Naive B cell (primary cell): ENCODE results near the gene TAP1. TPM values are rescaled to one million over a fixed set of nuclear protein-coding genes. Genes with fewer than 3 reads are reported as not detected.
A peak's percentile ranks its signal among the peaks of the same experiment; 100 is the strongest.

Source experiments
- ATAC-seq, 2 donors: fragments of 150-1000 bp; cut with Tn5 transposase; 2 replicates each; pipeline ENCODE4 v1.10.0; 2021; ENCODE audit warnings: low read depth in 2 of 2, mild to moderate bottlenecking in 2 of 2, moderate library complexity in 2 of 2
- DNase-seq: peaks from one replicate; pipeline ENCODE4 v3.0.0; 2022
- H3K27ac Mint-ChIP-seq, 6 donors: one replicate each; pipeline ENCODE4 v1.8.0; 2020 to 2022; ENCODE audit warnings: mild to moderate bottlenecking in 6 of 6, mixed read lengths in 6 of 6, moderate library complexity in 5 of 6, inconsistent platforms in 2 of 6
- H3K27me3 Mint-ChIP-seq, 3 donors: one replicate each; pipeline ENCODE4 v1.8.0; 2021 to 2022; ENCODE audit warnings: mixed read lengths in 3 of 3, mild to moderate bottlenecking in 1 of 3
- H3K36me3 Mint-ChIP-seq, 2 donors: one replicate each; pipeline ENCODE4 v1.8.0; 2020 to 2022; ENCODE audit warnings: mixed read lengths in 2 of 2, inconsistent platforms in 1 of 2, mild to moderate bottlenecking in 1 of 2
- H3K4me1 Mint-ChIP-seq, 3 donors: one replicate each; pipeline ENCODE4 v1.8.0; 2020 to 2022; ENCODE audit warnings: mixed read lengths in 3 of 3, inconsistent platforms in 1 of 3, mild to moderate bottlenecking in 1 of 3, moderate library complexity in 1 of 3
- H3K4me3 Mint-ChIP-seq, 8 donors: one replicate each; pipeline ENCODE4 v1.8.0; 2020 to 2022; ENCODE audit warnings: mild to moderate bottlenecking in 8 of 8, mixed read lengths in 8 of 8, moderate library complexity in 8 of 8, inconsistent platforms in 2 of 8
- H3K9me3 Mint-ChIP-seq, 7 donors: one replicate each; pipeline ENCODE4 v1.8.0; 2020 to 2022; ENCODE audit warnings: mixed read lengths in 7 of 7, mild to moderate bottlenecking in 5 of 7, inconsistent platforms in 2 of 7, moderate library complexity in 1 of 7
- polyA plus RNA-seq, 6 donors: library from polyadenylated mRNA; unstranded; fragments of 300-500 nt; fragmentation: Illumina TruSeq; gene quantifications; one replicate each; pipeline ENCODE4 v1.2.3, GENCODE V29; 2021; ENCODE audit warnings: low read depth in 6 of 6

Gene TAP1
- polyA plus RNA-seq, 6 donors from 2014 or later = 106 to 215 (median 145) TPM

DNA sequence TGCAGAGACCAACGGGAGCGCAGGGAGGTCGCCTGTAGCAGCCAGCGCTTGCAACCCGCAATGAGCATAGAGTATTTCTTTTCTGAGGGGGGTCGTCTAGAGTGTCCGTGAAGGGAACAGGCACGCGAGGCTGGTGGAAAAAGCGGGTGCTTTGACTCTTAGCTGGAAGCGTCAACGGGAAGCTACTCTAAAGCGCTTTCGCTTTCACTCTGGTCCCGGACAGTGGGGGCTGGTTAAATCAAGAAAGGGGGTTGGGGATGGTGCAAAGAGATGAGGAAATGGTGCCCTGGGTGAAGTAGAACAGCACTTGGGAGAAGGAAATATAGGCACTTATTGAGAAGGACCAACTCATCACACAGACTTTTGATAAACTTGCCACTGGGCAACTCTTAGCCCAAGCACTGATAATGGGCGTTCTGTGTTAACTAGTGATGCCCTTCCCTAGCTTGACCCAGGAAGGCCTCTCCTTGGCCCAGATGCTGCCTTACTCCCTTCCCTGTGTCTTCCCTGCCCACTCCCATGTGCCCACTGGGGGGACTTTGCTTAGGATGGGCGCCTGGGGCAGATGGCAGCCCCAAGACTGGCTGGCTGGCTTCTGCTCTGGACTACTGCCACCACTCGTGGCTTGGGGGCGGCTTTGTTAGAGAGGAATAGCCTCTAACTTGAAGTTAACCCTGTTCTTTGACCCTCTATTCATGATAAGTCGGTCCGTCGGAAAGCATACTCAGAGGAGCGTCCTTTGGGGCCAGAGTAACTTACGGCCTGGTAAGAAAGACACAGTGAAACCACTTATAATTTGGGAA, 1.1 kb upstream of the TAP1 start:
- peak; percentile 25 to 30 for ATAC-seq
- Mint-ChIP-seq H3K4me1 (peaks cover 60 to 80% (median 77%) of the 10 kb centered on the region in 3 donors), H3K27me3 (no peaks in the 10 kb centered on the region), H3K27ac (peak overlapping the region; percentile 97 to 100 (median 100)), H3K9me3 (no peaks in the 10 kb centered on the region), H3K4me3 (peak overlapping the region; percentile 93 to 100 (median 100)), H3K36me3 (peaks cover 39 to 54% of the 10 kb centered on the region in 2 donors)
- peak; percentile 52 for DNase-seq

DNA sequence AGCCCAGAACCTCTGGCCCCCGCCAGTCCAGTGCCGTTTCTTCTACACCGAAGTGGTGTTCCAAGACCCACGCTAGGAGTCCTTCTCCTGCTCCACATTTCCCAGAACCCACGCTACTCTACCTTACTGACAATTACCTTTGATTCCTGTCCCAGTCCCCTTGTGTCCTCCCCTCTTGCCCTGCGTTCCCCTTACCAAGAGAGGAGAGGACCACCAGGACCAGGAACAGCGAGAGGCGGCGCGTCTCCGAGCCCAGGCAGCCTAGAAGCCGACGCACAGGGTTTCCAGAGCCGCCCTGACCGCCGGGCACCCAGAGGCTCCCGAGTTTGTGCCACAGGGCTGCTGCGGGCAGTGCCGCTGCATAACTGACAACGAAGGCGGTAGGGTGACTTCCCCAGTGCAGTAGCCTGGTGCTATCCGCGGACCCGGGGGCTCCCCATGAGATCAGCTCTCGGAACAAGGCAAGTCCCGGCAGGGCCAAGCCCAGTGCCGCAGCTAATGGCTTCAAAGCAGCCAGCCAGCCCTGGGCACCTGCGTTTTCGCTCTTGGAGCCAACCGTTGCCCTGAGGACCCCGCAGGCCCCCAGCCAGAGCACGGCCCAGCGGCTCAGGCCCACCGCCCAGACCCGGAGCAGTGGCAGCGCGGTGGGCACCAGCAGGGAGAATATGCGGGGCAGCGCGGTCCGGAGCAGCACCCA, 512 bp downstream of the TAP1 start:
- DNase-seq (peak; percentile 57), ATAC-seq (peak; percentile 44 to 55)
- Mint-ChIP-seq H3K9me3 (peaks cover 0 to 4% (median 0%) of the 10 kb centered on the region in 7 donors), H3K27ac (peak overlapping the region; percentile 95 to 100 (median 98)), H3K36me3 (peaks cover 38 to 60% of the 10 kb centered on the region in 2 donors), H3K4me1 (peaks cover 68 to 80% (median 80%) of the 10 kb centered on the region in 3 donors), H3K27me3 (no peaks in the 10 kb centered on the region), H3K4me3 (peak overlapping the region; percentile 93 to 100 (median 100))

DNA sequence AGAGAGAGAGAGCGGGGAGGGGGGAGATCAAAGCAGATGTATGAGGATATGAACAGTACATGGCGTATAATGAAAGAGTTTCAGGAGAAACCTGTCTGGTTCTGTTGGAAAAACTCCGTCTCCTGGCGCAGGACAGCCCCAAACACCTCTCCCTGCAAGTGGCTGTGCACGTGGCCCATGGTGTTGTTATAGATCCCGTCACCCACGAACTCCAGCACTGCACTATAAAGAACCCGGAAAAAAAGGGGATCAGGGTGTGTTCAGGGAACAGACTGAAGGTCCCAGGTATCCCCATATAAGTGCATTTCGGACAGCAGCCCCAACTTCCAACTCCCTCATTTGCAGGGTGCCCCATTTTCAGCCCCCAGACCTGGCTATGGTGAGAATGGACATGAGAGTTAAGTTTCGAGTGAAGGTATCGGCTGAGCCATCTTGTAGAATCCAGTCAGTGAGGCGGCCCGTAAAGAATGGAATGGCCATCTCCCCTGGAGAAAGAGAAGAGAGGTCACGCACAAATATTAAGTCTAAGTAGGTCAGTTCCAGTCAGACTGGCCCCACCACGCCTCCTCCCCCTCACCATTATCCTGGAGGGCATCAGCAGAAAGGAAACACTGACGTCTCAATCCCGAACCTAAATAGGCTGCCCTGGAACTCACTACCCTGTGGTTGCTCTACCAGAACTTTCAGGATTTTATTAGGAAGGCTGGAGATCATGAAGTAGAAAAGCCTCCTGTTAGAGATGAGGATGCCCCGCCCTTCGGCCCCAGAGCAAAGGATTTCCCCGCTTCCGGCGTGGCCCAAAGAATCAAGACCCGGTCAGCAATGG, 1.3 kb downstream of the TAP1 start:
- Mint-ChIP-seq H3K4me1 (peaks cover 70 to 80% (median 80%) of the 10 kb centered on the region in 3 donors), H3K4me3 (peak overlapping the region; percentile 93 to 100 (median 100)), H3K27ac (peak overlapping the region; percentile 95 to 100 (median 98)), H3K9me3 (peaks cover 0 to 8% (median 0%) of the 10 kb centered on the region in 7 donors), H3K36me3 (peaks cover 42 to 60% of the 10 kb centered on the region in 2 donors), H3K27me3 (no peaks in the 10 kb centered on the region)
- no peak for ATAC-seq
- no peak for DNase-seq

DNA sequence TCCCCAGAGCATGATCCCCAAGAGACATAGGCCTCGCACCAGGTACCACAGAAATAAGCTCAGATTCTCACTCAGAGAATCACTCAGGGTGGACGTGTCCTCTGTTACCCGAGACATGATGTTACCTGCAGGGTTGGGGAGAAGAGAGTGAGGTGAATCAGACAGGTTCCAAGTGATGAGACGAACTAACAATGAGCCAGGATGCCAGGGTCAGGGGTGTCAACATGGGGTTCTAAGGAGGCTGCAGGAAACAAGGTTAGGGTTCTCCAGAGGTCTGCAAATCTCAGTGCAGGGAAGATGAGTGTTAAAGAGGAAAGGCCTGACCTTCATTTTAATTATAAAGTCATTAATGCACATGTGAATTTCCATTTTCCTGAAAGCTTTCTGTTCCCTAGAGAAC, 2.5 kb downstream of the TAP1 start:
- peaks cover 74 to 86% (median 84%) of the 10 kb centered on the region in 3 donors for H3K4me1 Mint-ChIP-seq
- H3K4me3 Mint-ChIP-seq = peak overlapping the region in 7 of 8 donors; percentile 55 to 100 (median 96)
- H3K36me3 Mint-ChIP-seq = peaks cover 45 to 64% of the 10 kb centered on the region in 2 donors
- peaks cover 0 to 8% (median 0%) of the 10 kb centered on the region in 7 donors for H3K9me3 Mint-ChIP-seq
- DNase-seq = no peak
- no peak for ATAC-seq
- peak overlapping the region in 3 of 6 donors; percentile 12 to 100 (median 97) for H3K27ac Mint-ChIP-seq
- H3K27me3 Mint-ChIP-seq = no peaks in the 10 kb centered on the region

DNA sequence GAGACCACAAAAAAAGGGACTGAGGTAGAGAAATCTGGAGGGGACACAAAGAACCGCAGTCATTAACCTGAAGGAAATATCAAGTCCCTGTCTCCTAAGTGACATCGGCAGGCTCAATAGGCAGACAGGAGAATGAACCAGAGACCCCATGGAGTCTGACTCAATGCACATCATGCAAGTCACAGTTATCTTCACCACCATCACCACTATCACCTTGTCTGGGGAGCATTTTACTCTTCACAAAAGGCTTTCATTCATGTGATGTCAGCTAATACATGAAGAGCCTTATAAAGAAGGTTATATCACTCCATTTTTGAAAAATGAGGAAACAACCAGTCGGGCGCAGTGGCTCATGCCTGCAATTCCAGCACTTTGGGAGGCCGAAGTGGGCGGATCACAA, 4.4 kb downstream of the TAP1 start:
- peak overlapping the region in 3 of 6 donors; percentile 60 to 100 (median 79) for H3K27ac Mint-ChIP-seq
- peaks cover 78 to 81% (median 79%) of the 10 kb centered on the region in 3 donors for H3K4me1 Mint-ChIP-seq
- H3K4me3 Mint-ChIP-seq = peak overlapping the region in 3 of 8 donors; percentile 8 to 99 (median 15)
- ATAC-seq (no peak), DNase-seq (no peak)
- H3K27me3 Mint-ChIP-seq = no peaks in the 10 kb centered on the region
- H3K9me3 Mint-ChIP-seq = peaks cover 0 to 8% (median 0%) of the 10 kb centered on the region in 7 donors
- peaks cover 60 to 68% of the 10 kb centered on the region in 2 donors for H3K36me3 Mint-ChIP-seq

DNA sequence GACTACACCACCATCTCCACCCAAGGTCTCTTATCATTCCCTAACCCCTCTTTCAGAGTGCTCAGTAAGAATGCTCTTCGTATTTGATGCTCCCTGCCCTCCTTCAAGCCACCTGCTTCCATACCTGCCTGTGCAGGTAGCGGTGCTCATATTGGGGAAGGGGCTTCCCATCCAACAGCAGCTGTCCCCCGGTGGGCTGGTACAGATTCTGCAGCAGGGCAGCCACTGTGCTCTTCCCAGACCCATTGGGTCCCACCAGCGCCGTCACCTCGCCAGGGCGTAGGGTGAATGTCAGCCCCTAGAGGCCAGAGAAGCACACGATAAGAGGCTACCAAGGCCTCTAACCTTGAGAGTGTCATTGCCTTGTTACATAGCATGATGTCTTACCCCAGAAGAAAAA, 5.7 kb downstream of the TAP1 start:
- H3K9me3 Mint-ChIP-seq = peaks cover 0 to 8% (median 0%) of the 10 kb centered on the region in 7 donors
- DNase-seq = no peak
- no peak for ATAC-seq
- peak overlapping the region; percentile 31 to 100 (median 81) for H3K27ac Mint-ChIP-seq
- peak overlapping the region; percentile 44 to 100 (median 98) for H3K4me3 Mint-ChIP-seq
- H3K36me3 Mint-ChIP-seq = peaks cover 65 to 75% of the 10 kb centered on the region in 2 donors
- H3K4me1 Mint-ChIP-seq = peaks cover 84 to 88% (median 87%) of the 10 kb centered on the region in 3 donors
- no peaks in the 10 kb centered on the region for H3K27me3 Mint-ChIP-seq

DNA sequence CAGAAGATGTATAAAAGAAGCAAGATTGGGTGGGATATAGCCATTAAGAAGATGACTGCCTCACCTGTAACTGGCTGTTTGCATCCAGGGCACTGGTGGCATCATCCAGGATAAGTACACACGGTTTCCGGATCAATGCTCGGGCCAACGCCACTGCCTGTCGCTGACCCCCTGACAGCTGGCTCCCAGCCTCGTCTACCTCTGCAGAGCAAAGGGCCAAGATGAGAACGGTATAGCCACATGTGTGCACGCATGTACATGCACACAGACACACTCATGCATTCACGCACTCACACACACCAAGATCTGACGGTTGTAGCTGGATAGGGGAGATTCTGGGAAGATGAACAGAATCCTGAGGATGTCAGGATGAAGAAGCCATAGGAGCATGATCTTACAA, 6.5 kb downstream of the TAP1 start:
- H3K4me1 Mint-ChIP-seq = peaks cover 84 to 87% (median 86%) of the 10 kb centered on the region in 3 donors
- ATAC-seq (no peak), DNase-seq (no peak)
- peaks cover 0 to 8% (median 0%) of the 10 kb centered on the region in 7 donors for H3K9me3 Mint-ChIP-seq
- H3K27ac Mint-ChIP-seq = peak overlapping the region in 4 of 6 donors; percentile 42 to 100 (median 81)
- H3K27me3 Mint-ChIP-seq = no peaks in the 10 kb centered on the region
- H3K4me3 Mint-ChIP-seq = peak overlapping the region; percentile 54 to 100 (median 98)
- H3K36me3 Mint-ChIP-seq = peaks cover 69 to 74% of the 10 kb centered on the region in 2 donors

DNA sequence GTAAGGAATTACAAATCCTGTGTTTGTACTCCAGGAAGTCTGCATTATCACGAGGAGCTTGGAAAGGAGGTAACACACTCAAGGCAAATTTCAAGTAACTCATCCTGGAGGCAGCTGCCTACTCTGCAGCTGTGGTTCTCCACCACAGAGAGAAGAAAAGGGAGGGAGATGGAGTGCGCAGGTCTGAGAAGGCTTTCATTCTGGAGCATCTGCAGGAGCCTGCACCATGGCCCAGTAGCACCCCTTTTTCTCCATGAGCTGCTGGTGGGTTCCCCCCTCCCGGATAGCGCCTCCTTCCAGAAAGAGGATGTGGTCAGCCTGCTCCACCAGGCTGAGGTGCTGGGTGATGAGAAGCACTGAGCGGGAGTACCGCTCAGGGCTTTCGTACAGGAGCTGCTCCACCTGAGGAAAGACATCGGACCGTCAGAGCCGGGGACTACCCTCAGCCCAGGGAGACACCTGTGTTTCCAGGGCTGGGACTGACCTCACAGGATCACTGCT, 8.1 kb downstream of the TAP1 start:
- H3K36me3 Mint-ChIP-seq = peaks cover 59 to 72% of the 10 kb centered on the region in 2 donors
- DNase-seq = peak; percentile 37
- peak overlapping the region; percentile 97 to 100 (median 99) for H3K4me3 Mint-ChIP-seq
- peak overlapping the region; percentile 100 for H3K27ac Mint-ChIP-seq
- no peak for ATAC-seq
- no peaks in the 10 kb centered on the region for H3K27me3 Mint-ChIP-seq
- peaks cover 84 to 87% (median 86%) of the 10 kb centered on the region in 3 donors for H3K4me1 Mint-ChIP-seq
- peaks cover 0 to 8% (median 0%) of the 10 kb centered on the region in 7 donors for H3K9me3 Mint-ChIP-seq

DNA sequence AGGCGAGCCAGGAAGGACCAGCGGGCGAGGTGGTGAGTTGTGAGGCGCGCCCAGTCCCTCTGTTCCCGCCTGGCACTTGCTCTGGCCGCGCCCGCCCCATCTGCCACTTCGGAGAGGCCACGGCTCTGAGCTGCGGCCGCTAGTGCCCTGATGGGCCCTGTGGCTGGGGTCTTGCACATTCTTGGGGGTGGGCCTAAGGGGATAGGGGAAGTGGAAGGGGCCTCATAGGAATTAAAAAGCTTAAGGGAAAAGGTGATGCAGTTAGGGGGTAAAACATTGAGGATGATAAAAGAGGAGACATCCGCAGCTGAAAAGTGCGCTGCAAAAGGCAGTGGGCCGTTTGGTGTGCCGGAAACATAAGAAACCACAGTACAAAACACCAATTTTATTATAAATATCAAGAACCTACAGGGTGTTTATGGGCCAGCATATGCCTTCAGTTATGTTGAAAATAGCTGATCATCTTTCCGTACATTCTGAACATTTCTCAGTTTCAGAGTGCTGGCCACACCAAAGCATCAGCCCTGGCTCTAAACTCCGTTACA, 8.6 kb downstream of the TAP1 start:
- peaks cover 84 to 87% (median 86%) of the 10 kb centered on the region in 3 donors for H3K4me1 Mint-ChIP-seq
- H3K9me3 Mint-ChIP-seq = peaks cover 0 to 8% (median 0%) of the 10 kb centered on the region in 7 donors
- ATAC-seq (peak in 1 of 2 donors; percentile 3), DNase-seq (no peak)
- H3K36me3 Mint-ChIP-seq = peaks cover 56 to 72% of the 10 kb centered on the region in 2 donors
- peak overlapping the region; percentile 97 to 100 (median 99) for H3K4me3 Mint-ChIP-seq
- H3K27ac Mint-ChIP-seq = peak overlapping the region; percentile 100
- no peaks in the 10 kb centered on the region for H3K27me3 Mint-ChIP-seq

DNA sequence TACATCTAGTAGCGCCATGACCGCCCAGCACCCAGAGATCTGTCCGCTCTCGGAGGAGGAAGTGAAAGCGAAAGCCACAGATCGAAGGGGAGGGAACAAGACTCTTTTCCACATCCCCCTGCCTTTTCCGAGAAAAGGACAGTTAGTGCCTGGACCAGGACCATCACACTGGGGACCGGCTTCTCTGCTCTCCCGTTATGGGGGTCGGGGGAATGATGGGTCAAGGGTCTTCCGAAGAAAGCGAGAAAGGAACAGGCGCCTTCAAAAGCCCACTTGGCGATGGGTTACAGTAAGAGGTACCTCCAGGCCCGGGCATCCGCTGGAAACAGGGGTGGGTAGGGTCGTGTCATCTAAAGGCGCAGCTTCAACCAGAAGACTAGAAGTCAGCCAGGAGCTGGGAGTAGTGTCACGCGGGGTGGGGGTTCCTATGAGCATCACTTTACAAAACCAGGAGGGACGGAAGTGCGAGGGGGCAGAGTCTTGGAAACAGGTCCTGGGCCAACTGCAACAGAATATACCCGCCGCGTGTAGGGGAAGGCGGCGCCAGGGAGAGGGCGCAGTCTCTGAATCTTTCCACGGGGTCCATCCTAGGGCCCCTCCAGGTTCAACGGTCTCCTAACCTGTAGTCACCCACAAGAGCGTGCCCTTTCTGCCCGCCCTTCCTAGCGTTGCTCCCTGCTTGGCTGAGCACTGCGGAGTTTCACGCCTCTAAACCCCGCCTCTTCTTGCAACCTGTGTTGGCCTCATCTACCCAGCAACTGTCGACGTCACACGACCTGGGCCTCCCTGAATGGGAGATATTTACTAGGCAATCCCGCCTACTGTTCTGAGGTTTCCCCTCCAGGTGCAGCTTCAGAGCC, 9.3 kb downstream of the TAP1 start, which contains the start of gene PSMB8:
Gene PSMB8 (minus strand): TSS at position 69 of the 860 bp plus-strand sequence. CDS start 51 bp downstream, at position 18.
- peak; percentile 83 for ATAC-seq
- Mint-ChIP-seq H3K4me1 (peaks cover 83 to 84% (median 84%) of the 10 kb centered on the region in 3 donors), H3K36me3 (peaks cover 56 to 70% of the 10 kb centered on the region in 2 donors)

DNA sequence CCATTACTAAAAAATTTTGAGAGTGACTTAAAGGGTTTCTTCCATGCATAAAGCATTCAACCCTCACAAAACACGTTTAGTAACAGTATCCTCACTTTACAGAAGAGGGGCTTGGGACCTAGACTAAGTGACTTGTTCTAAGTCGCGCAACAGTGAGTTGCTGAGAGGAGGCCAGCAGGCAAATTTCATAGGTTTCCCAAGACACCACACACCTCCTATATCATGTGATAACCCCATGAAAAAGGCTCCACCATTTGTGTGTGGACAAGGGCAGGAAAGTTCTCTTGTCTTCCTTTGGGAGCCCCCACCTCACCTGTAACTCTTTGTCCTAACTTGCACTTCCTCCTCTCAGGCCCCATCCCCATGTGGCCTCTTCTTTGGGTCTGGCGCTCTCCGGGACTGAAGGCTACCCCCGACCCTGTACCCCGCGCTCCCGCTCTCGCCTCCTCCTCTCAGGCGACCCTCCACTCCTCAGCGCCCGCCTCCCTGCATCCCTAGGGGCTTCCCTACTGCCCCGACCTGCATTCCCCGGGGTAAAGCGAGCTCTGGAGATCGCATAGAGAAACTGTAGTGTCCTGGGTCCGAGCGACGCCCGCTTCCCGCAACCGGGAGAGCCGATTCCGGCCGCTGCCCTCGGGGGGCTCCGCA, 10.0 kb downstream of the TAP1 start:
- Mint-ChIP-seq H3K4me3 (peak overlapping the region; percentile 97 to 100 (median 99)), H3K9me3 (peaks cover 0 to 8% (median 0%) of the 10 kb centered on the region in 7 donors), H3K36me3 (peaks cover 53 to 63% of the 10 kb centered on the region in 2 donors), H3K4me1 (peaks cover 75 to 81% (median 81%) of the 10 kb centered on the region in 3 donors), H3K27me3 (no peaks in the 10 kb centered on the region), H3K27ac (peak overlapping the region; percentile 100)
- ATAC-seq (no peak), DNase-seq (no peak)

More for the DNA sequence above, 9.3 kb downstream of the TAP1 start, which contains the start of gene PSMB8:
- peaks cover 0 to 8% (median 0%) of the 10 kb centered on the region in 7 donors for H3K9me3 Mint-ChIP-seq
- peak within 1 kb of the TSS; percentile 100 for H3K27ac Mint-ChIP-seq
- H3K4me3 Mint-ChIP-seq = peak within 1 kb of the TSS; percentile 97 to 100 (median 99)
- DNase-seq = peak; percentile 98
- no peaks in the 10 kb centered on the region for H3K27me3 Mint-ChIP-seq
